Lung (tissue), 12 donors: ENCODE data around the gene MAGI3. TPM values are rescaled to one million over a fixed set of nuclear protein-coding genes. Genes with fewer than 3 reads are reported as not detected.

Source experiments
- ATAC-seq: fragments of 200-7000 bp; cut with Tn5 transposase; one replicate; pipeline ENCODE4 v1.9.1; 2020; ENCODE audit warnings: moderate number of reproducible peaks; ENCODE audit not compliant: insufficient read depth, low FRiP score
- DNase-seq, 3 donors: peaks; one replicate each; pipeline ENCODE4 v3.0.0-alpha.2; 2013 to 2017
- H3K27ac ChIP-seq, 2 donors: one replicate each; pipeline ENCODE4 v1.5.1; 2013; ENCODE audit warnings: mild to moderate bottlenecking in 2 of 2, moderate library complexity in 2 of 2, control low read depth in 1 of 2, inconsistent platforms in 1 of 2, low read depth in 1 of 2, low read length in 1 of 2
- H3K27me3 ChIP-seq, 3 donors: one replicate each; pipeline ENCODE4 v1.5.1; 2013; ENCODE audit warnings: low read length in 2 of 3; ENCODE audit not compliant: control insufficient read depth in 3 of 3, insufficient read depth in 3 of 3
- H3K36me3 ChIP-seq, 4 donors: one replicate each; pipeline ENCODE4 v1.5.1; 2013; ENCODE audit warnings: low read length in 4 of 4, mild to moderate bottlenecking in 1 of 4, moderate library complexity in 1 of 4; ENCODE audit not compliant: control insufficient read depth in 4 of 4, insufficient read depth in 4 of 4
- H3K4me1 ChIP-seq, 5 donors: one replicate each; pipeline ENCODE4 v1.5.1; 2013; ENCODE audit warnings: low read length in 5 of 5, mild to moderate bottlenecking in 2 of 5, moderate library complexity in 1 of 5; ENCODE audit not compliant: control insufficient read depth in 5 of 5, insufficient read depth in 5 of 5
- H3K4me3 ChIP-seq: one replicate; pipeline ENCODE4 v1.5.1; 2013; ENCODE audit warnings: mild to moderate bottlenecking, control low read depth, moderate library complexity
- H3K9ac ChIP-seq, 2 donors: one replicate each; pipeline ENCODE4 v1.5.1; 2013; ENCODE audit warnings: low read length in 2 of 2, control low read depth in 1 of 2; ENCODE audit not compliant: insufficient read depth in 1 of 2
- H3K9me3 ChIP-seq, 4 donors: one replicate each; pipeline ENCODE4 v1.5.1; 2013; ENCODE audit warnings: low read length in 3 of 4, mild to moderate bottlenecking in 1 of 4, moderate library complexity in 1 of 4; ENCODE audit not compliant: control insufficient read depth in 4 of 4, insufficient read depth in 3 of 4
- CTCF ChIP-seq: IDR thresholded peaks from 2 replicates; pipeline ENCODE4 v1.5.1; 2012; ENCODE audit warnings: mild to moderate bottlenecking; ENCODE audit errors: control extremely low read depth, extremely low read depth
- WGBS, 2 donors: extraction: QIAGEN DNeasy Blood & Tissue Kit; methylation state at CpG; one replicate each; pipeline ENCODE4 v1.1.7; 2013; 5-methylcytosine and 5-hydroxymethylcytosine counted together
- polyA plus RNA-seq, 2 donors: library from polyadenylated mRNA; stranded (reverse); fragments of 200-250 nt; gene quantifications; one replicate each; pipeline ENCODE4 v1.2.1, GENCODE V29; 2013
- total RNA-seq, 2 donors: library from RNA; depleted of rRNA in 1 of 2; stranded (reverse); fragments of >200 nt in 1 of 2; gene quantifications; one replicate each; pipeline ENCODE4 v1.2.1, GENCODE V29; 2014 to 2021
- donor health status: control.
- donor health status: control.
- donor health status: Bipolar disorder and iron deficiency.
- donor health status: healthy.
- donor health status: DM: yes; HTN: yes; CAD: no.

The MAGI3 gene
- total and polyA plus RNA-seq, 4 donors, result 7.5 to 137 (median 35.5) TPM

- Histone ChIP-seq H3K27me3 (no peaks in the 10 kb centered on the region), H3K27ac (no peak overlapping the region), H3K9ac (no peak overlapping the region), H3K4me1 (no peaks in the 10 kb centered on the region), H3K9me3 (no peaks in the 10 kb centered on the region), H3K36me3 (no peaks in the 10 kb centered on the region), H3K4me3 (no peak overlapping the region)
- DNase-seq (peak in 2 of 3 donors; percentile 43 to 59), ATAC-seq (no peak)
- TF ChIP-seq CTCF, result no peak
- WGBS, 2 donors, result 80 to 95% methylated on average over 2 of the region's 2 CpGs
Observed at GRCh38 chr1:113416496-113416895, 26.2 kb downstream of the MAGI3 start.

- H3K27ac ChIP-seq, result no peak overlapping the region
- no peaks in the 10 kb centered on the region for H3K27me3 ChIP-seq
- peaks cover 0 to 3% (median 2%) of the 10 kb centered on the region in 4 donors for H3K36me3 ChIP-seq
- no peak overlapping the region for H3K9ac ChIP-seq
- peaks cover 0 to 4% (median under 1%) of the 10 kb centered on the region in 4 donors for H3K9me3 ChIP-seq
- DNase-seq (no peak), ATAC-seq (no peak)
- H3K4me3 ChIP-seq, result no peak overlapping the region
- no peaks in the 10 kb centered on the region for H3K4me1 ChIP-seq
- no peak for TF ChIP-seq CTCF
- WGBS, 2 donors, result 96% methylated on average over 26 of the region's 26 CpGs
Observed at GRCh38 chr1:113422315-113423068, 32.2 kb downstream of the MAGI3 start.

GRCh38 chr1:113423826-113424225, 33.5 kb downstream of the MAGI3 start:
- ATAC-seq (no peak), DNase-seq (no peak)
- H3K9ac ChIP-seq, result no peak overlapping the region
- H3K27me3 ChIP-seq, result no peaks in the 10 kb centered on the region
- TF ChIP-seq CTCF, result no peak
- no peaks in the 10 kb centered on the region for H3K4me1 ChIP-seq
- no peak overlapping the region for H3K27ac ChIP-seq
- 91 to 94% methylated on average over 14 of the region's 14 CpGs for WGBS, 2 donors
- peaks cover 0 to 4% (median under 1%) of the 10 kb centered on the region in 4 donors for H3K9me3 ChIP-seq
- no peak overlapping the region for H3K4me3 ChIP-seq
- peaks cover 0 to 3% (median 2%) of the 10 kb centered on the region in 4 donors for H3K36me3 ChIP-seq
